Measurements from ENCODE around the gene AOPEP. TPM values are rescaled to one million over a fixed set of nuclear protein-coding genes. Genes with fewer than 3 reads are reported as not detected.

The AOPEP gene
- total RNA-seq, 1 donor from 2014 or later, result 22.1 TPM

DNA sequence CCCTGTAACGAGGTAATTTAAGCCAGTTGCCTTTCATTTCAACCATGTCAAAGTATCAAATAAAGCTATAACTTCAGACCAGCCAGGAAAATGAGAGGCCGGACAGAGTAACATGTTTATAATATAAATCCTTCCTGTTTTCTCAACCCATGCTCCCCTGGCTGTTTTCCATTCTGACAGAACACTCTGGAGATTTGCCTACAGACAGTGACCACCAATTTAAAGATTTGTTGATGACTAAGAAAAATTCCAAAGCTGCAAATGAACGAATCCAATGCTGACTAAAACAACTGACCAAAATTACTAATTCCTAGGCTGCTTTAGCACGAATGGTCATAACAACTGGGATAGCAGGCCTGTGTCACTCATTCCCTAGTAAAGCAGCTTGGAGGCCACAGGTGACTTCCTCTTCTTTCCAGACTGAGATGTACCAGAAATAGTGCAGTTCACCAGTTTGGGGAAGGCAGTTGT is 141.4 kb downstream of the AOPEP start:
- no peak overlapping the region for H3K27ac Mint-ChIP-seq (ENCODE audit: unreplicated experiment)
- H3K4me3 Mint-ChIP-seq (ENCODE audit: unreplicated experiment), result no peak overlapping the region
- H3K9me3 Mint-ChIP-seq (ENCODE audit: unreplicated experiment), result no peaks in the 10 kb centered on the region

DNA sequence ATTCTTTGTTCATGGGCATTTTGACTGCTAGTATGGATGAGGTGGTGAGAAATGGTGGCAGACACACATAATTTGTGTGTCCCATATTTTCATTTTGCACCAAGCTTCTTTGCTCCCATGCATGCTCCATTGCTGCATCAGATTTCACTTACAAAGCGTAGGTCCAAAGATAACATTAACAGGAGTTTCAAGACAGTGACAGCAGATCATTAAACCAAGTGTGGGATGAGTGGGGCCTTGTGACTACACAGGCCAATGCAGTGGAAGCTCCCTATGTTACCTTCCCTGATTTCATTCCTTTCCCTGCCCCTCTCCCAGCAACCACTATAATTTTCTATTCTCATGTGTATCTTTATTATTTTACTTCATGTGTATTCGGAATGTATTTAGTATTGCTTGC is 142.0 kb downstream of the AOPEP start:
- H3K27me3 Mint-ChIP-seq (ENCODE audit: unreplicated experiment), result no peaks in the 10 kb centered on the region
- no peak for DNase-seq (ENCODE audit: low spot score)
- no peaks in the 10 kb centered on the region for H3K9me3 Mint-ChIP-seq (ENCODE audit: unreplicated experiment)
- H3K4me1 Mint-ChIP-seq (ENCODE audit: unreplicated experiment), result peaks cover 29% of the 10 kb centered on the region
- no peaks in the 10 kb centered on the region for H3K36me3 Mint-ChIP-seq (ENCODE audit: low read depth, unreplicated experiment)
- H3K27ac Mint-ChIP-seq (ENCODE audit: unreplicated experiment), result no peak overlapping the region
- H3K4me3 Mint-ChIP-seq (ENCODE audit: unreplicated experiment), result no peak overlapping the region
- TF ChIP-seq, protein P1, sequence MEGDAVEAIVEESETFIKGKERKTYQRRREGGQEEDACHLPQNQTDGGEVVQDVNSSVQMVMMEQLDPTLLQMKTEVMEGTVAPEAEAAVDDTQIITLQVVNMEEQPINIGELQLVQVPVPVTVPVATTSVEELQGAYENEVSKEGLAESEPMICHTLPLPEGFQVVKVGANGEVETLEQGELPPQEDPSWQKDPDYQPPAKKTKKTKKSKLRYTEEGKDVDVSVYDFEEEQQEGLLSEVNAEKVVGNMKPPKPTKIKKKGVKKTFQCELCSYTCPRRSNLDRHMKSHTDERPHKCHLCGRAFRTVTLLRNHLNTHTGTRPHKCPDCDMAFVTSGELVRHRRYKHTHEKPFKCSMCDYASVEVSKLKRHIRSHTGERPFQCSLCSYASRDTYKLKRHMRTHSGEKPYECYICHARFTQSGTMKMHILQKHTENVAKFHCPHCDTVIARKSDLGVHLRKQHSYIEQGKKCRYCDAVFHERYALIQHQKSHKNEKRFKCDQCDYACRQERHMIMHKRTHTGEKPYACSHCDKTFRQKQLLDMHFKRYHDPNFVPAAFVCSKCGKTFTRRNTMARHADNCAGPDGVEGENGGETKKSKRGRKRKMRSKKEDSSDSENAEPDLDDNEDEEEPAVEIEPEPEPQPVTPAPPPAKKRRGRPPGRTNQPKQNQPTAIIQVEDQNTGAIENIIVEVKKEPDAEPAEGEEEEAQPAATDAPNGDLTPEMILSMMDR (IDR thresholded peaks at IDR 0.05; ENCODE audit: unreplicated experiment), result no peak

More for the DNA sequence above, 141.4 kb downstream of the AOPEP start:
- no peaks in the 10 kb centered on the region for H3K36me3 Mint-ChIP-seq (ENCODE audit: low read depth, unreplicated experiment)
- peaks cover 28% of the 10 kb centered on the region for H3K4me1 Mint-ChIP-seq (ENCODE audit: unreplicated experiment)
- no peaks in the 10 kb centered on the region for H3K27me3 Mint-ChIP-seq (ENCODE audit: unreplicated experiment)
- no peak for DNase-seq (ENCODE audit: low spot score)
- TF ChIP-seq, protein P1 (IDR thresholded peaks at IDR 0.05; ENCODE audit: unreplicated experiment), result no peak

GRCh38 chr9:94869415-94869843 is 142.9 kb downstream of the AOPEP start:
- TF ChIP-seq, protein P1 (IDR thresholded peaks at IDR 0.05; ENCODE audit: unreplicated experiment), result no peak
- H3K4me3 Mint-ChIP-seq (ENCODE audit: unreplicated experiment), result no peak overlapping the region

DNA sequence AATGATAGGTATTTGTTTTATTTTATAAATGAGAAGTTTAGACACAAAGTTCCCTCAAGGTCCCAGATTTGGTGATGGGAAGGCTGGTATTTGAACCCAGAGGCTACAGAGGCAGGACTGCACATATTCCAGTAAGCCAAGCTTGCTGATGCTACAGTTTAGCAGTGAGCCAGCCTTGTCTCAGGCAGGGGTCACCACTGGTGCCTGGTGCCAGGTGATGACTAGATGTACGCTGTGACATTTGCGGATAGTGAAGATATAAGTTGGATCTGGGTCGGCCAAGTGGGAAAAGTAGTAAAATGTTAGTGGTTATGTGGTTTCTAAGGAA is 143.9 kb downstream of the AOPEP start:
- DNase-seq (ENCODE audit: low spot score), result no peak
- H3K4me3 Mint-ChIP-seq (ENCODE audit: unreplicated experiment), result no peak overlapping the region
- no peaks in the 10 kb centered on the region for H3K36me3 Mint-ChIP-seq (ENCODE audit: low read depth, unreplicated experiment)
- no peaks in the 10 kb centered on the region for H3K27me3 Mint-ChIP-seq (ENCODE audit: unreplicated experiment)
- H3K27ac Mint-ChIP-seq (ENCODE audit: unreplicated experiment), result no peak overlapping the region
- H3K9me3 Mint-ChIP-seq (ENCODE audit: unreplicated experiment), result no peaks in the 10 kb centered on the region
- TF ChIP-seq, protein P1 (IDR thresholded peaks at IDR 0.05; ENCODE audit: unreplicated experiment), result no peak
- H3K4me1 Mint-ChIP-seq (ENCODE audit: unreplicated experiment), result peaks cover 20% of the 10 kb centered on the region

More at GRCh38 chr9:94869415-94869843, 142.9 kb downstream of the AOPEP start:
- DNase-seq (ENCODE audit: low spot score), result no peak
- no peaks in the 10 kb centered on the region for H3K9me3 Mint-ChIP-seq (ENCODE audit: unreplicated experiment)
- no peaks in the 10 kb centered on the region for H3K27me3 Mint-ChIP-seq (ENCODE audit: unreplicated experiment)
- no peaks in the 10 kb centered on the region for H3K36me3 Mint-ChIP-seq (ENCODE audit: low read depth, unreplicated experiment)
- no peak overlapping the region for H3K27ac Mint-ChIP-seq (ENCODE audit: unreplicated experiment)
- peaks cover 25% of the 10 kb centered on the region for H3K4me1 Mint-ChIP-seq (ENCODE audit: unreplicated experiment)

DNA sequence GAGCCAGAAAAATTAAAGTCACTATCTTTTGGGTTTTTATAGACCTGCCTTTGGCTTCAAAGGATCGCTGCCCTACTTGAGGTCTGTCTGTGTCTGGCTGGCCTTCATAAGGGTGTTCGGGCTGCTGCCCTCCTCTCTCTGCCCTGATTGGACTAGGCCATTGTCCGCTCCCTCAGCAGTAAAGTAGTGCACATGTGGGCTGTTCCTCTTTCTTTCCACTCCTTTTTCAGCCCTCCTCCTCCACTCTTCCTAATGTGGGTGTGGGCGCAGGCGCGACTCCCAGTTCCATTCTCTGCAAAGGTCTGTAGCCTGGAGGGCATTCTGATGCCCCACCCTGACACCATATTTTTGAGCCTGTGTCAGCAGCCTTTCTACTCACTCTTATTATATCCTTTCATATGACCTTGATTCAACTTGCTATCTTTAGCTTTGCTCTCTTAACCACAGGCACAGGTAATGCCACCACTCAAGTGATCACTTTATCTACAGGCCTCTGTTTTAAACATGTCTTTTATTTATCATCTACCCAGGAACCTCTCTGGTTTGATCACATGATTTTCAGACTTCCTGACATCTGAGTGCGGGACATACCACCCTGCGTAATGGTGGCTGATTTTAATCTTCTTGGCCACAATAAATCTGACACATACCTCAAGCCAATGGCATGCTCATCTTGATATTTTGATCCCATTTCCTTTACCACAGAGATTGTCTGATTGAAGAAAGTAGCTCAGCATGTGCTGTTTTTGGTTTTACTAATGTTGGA is 144.5 kb downstream of the AOPEP start:
- TF ChIP-seq, protein P1 (IDR thresholded peaks at IDR 0.05; ENCODE audit: unreplicated experiment), result no peak
- Mint-ChIP-seq H3K27me3 (ENCODE audit: unreplicated experiment) (no peaks in the 10 kb centered on the region), H3K4me3 (ENCODE audit: unreplicated experiment) (no peak overlapping the region), H3K9me3 (ENCODE audit: unreplicated experiment) (no peaks in the 10 kb centered on the region), H3K4me1 (ENCODE audit: unreplicated experiment) (peaks cover 16% of the 10 kb centered on the region), H3K36me3 (ENCODE audit: low read depth, unreplicated experiment) (no peaks in the 10 kb centered on the region), H3K27ac (ENCODE audit: unreplicated experiment) (no peak overlapping the region)
- no peak for DNase-seq (ENCODE audit: low spot score)
